Dedifferentiated amniotic fluid mesenchymal stem cell (primary cell): ENCODE measurements around the gene ACYP2.
A peak's percentile ranks its signal among the peaks of the same experiment; 100 is the strongest.
"Not testable (repeated sequence)": the region's sequence is repeated elsewhere in the genome, so short reads cannot be mapped to it uniquely, and the experiment has no call there.

Experiments
- DNase-seq: peaks from one replicate; pipeline ENCODE4 v3.0.0-alpha.2; 2016; ENCODE audit errors: extremely low spot score

The ACYP2 gene

GRCh38 chr2:54097124-54097523 lies 18.3 kb upstream of the ACYP2 start:
- DNase-seq, result no peak

- DNase-seq, result no peak
Observed at GRCh38 chr2:54099370-54099769, 16.0 kb upstream of the ACYP2 start.

- DNase-seq, result no peak
Observed at GRCh38 chr2:54099829-54100585, 15.4 kb upstream of the ACYP2 start.

- DNase-seq, result no peak
Observed at GRCh38 chr2:54100772-54101171, 14.6 kb upstream of the ACYP2 start.

- peak; percentile 31 for DNase-seq
Observed at GRCh38 chr2:54103454-54104314, 11.7 kb upstream of the ACYP2 start.

- DNase-seq, result peak; percentile 64
Observed at GRCh38 chr2:54106631-54107454, 8.6 kb upstream of the ACYP2 start.

GRCh38 chr2:54107455-54107764 lies 8.0 kb upstream of the ACYP2 start:
- no peak for DNase-seq

GRCh38 chr2:54107903-54108615 lies 7.4 kb upstream of the ACYP2 start:
- DNase-seq, result no peak

- no peak for DNase-seq
Observed at GRCh38 chr2:54109848-54110247, 5.6 kb upstream of the ACYP2 start.

- DNase-seq, result not testable (repeated sequence)
Observed at GRCh38 chr2:54114479-54114878, 936 bp upstream of the ACYP2 start.

GRCh38 chr2:54114936-54115283 lies 505 bp upstream of the ACYP2 start:
- DNase-seq, result no peak

GRCh38 chr2:54116598-54116997 lies 1.2 kb downstream of the ACYP2 start:
- not testable (repeated sequence) for DNase-seq

- DNase-seq, result no peak
Observed at GRCh38 chr2:54120950-54121349, 5.5 kb downstream of the ACYP2 start.

GRCh38 chr2:54122171-54122935 lies 6.9 kb downstream of the ACYP2 start:
- DNase-seq, result no peak

GRCh38 chr2:54122939-54123338 lies 7.5 kb downstream of the ACYP2 start:
- peak; percentile 73 for DNase-seq

- not testable (repeated sequence) for DNase-seq
Observed at GRCh38 chr2:54127174-54127573, 11.8 kb downstream of the ACYP2 start.

- no peak for DNase-seq
Observed at GRCh38 chr2:54133056-54133455, 17.6 kb downstream of the ACYP2 start.

GRCh38 chr2:54139210-54139609 lies 23.8 kb downstream of the ACYP2 start:
- DNase-seq, result no peak

- DNase-seq, result no peak
Observed at GRCh38 chr2:54143780-54144179, 28.4 kb downstream of the ACYP2 start.

GRCh38 chr2:54148391-54148790 lies 33.0 kb downstream of the ACYP2 start:
- DNase-seq, result no peak
